Chondrocyte (in vitro differentiated cells): ENCODE measurements around the gene KANK2. TPM values are rescaled to one million over a fixed set of nuclear protein-coding genes. Genes with fewer than 3 reads are reported as not detected.

Experiments
- DNase-seq: peaks from one replicate; pipeline ENCODE4 v3.0.0; 2021; ENCODE audit warnings: mixed read lengths, low spot score
- H3K27ac Mint-ChIP-seq: one replicate; pipeline ENCODE4 v1.8.0; 2021; ENCODE audit warnings: mild to moderate bottlenecking, moderate library complexity, mixed read lengths; ENCODE audit not compliant: unreplicated experiment
- H3K27me3 Mint-ChIP-seq: 2 replicates; pipeline ENCODE4 v1.8.0; 2021; ENCODE audit warnings: low read depth, mixed read lengths
- H3K36me3 Mint-ChIP-seq: 2 replicates; pipeline ENCODE4 v1.8.0; 2021; ENCODE audit warnings: low read depth, mixed read lengths
- H3K4me1 Mint-ChIP-seq: 2 replicates; pipeline ENCODE4 v1.8.0; 2021; ENCODE audit warnings: low read depth, mild to moderate bottlenecking, mixed read lengths
- H3K4me3 Mint-ChIP-seq: one replicate; pipeline ENCODE4 v1.8.0; 2021; ENCODE audit warnings: mild to moderate bottlenecking, moderate library complexity, mixed read lengths; ENCODE audit not compliant: unreplicated experiment
- H3K9me3 Mint-ChIP-seq: 2 replicates; pipeline ENCODE4 v1.8.0; 2021; ENCODE audit warnings: low read depth, mixed read lengths
- CTCF ChIP-seq: fragments of 200-600 bp; sonication (generic); IDR thresholded peaks from 2 replicates; pipeline ENCODE4 v1.5.0; 2021; ENCODE audit warnings: antibody characterized with exemption, mild to moderate bottlenecking, moderate library complexity
- long read RNA-seq: library from polyadenylated mRNA; stranded (forward); transcript quantifications from one replicate; pipeline ENCODE4 v2.0.0, GENCODE V29; 2021
- total RNA-seq: library from RNA; stranded (reverse); gene quantifications from 3 replicates; pipeline ENCODE4 v1.2.1, GENCODE V29; 2021

KANK2 gene
- 238 to 345 TPM (median 243 TPM) in 3 replicates for total RNA-seq
- long read RNA-seq, full-length matches to known transcripts, result 5 of 98 reads
- long read RNA-seq, partial matches to known transcripts, result 16 of 98 reads
- long read RNA-seq, other reads (novel, unspliced or antisense), result 77 of 98 reads

GRCh38 chr19:11197291-11198174 is at the start of gene KANK2:
KANK2 (minus strand) TSS chr19:11197545; CDS start chr19:11194511, 3,034 bp downstream.
- TF ChIP-seq CTCF, result peak; percentile 43
- peaks cover 39% of the 10 kb centered on the region for H3K4me1 Mint-ChIP-seq
- H3K36me3 Mint-ChIP-seq, result peaks cover 4% of the 10 kb centered on the region
- peak within 1 kb of the TSS; percentile 92 for H3K4me3 Mint-ChIP-seq
- no peaks in the 10 kb centered on the region for H3K9me3 Mint-ChIP-seq
- DNase-seq, result peak; percentile 90
- no peaks in the 10 kb centered on the region for H3K27me3 Mint-ChIP-seq
- peak within 1 kb of the TSS; percentile 65 for H3K27ac Mint-ChIP-seq

GRCh38 chr19:11246941-11247340 is 49.6 kb upstream of the KANK2 start:
- no peak for DNase-seq
- TF ChIP-seq CTCF, result no peak
- Mint-ChIP-seq H3K9me3 (no peaks in the 10 kb centered on the region), H3K27me3 (no peaks in the 10 kb centered on the region), H3K4me3 (no peak overlapping the region), H3K27ac (no peak overlapping the region), H3K36me3 (peaks cover 13% of the 10 kb centered on the region), H3K4me1 (peaks cover 9% of the 10 kb centered on the region)

- Mint-ChIP-seq H3K36me3 (peaks cover 17% of the 10 kb centered on the region), H3K9me3 (no peaks in the 10 kb centered on the region), H3K4me1 (peaks cover 9% of the 10 kb centered on the region), H3K4me3 (no peak overlapping the region), H3K27ac (no peak overlapping the region), H3K27me3 (no peaks in the 10 kb centered on the region)
- no peak for TF ChIP-seq CTCF
- no peak for DNase-seq
Measured at GRCh38 chr19:11244846-11245589, 47.7 kb upstream of the KANK2 start.

- Mint-ChIP-seq H3K4me1 (peaks cover 9% of the 10 kb centered on the region), H3K4me3 (peak overlapping the region; percentile 52), H3K27ac (peak overlapping the region; percentile 63), H3K36me3 (peaks cover 17% of the 10 kb centered on the region), H3K27me3 (no peaks in the 10 kb centered on the region), H3K9me3 (no peaks in the 10 kb centered on the region)
- no peak for DNase-seq
- no peak for TF ChIP-seq CTCF
Measured at GRCh38 chr19:11243798-11244169, 46.4 kb upstream of the KANK2 start.
